GM18526 (cell line): Measurements from ENCODE around the gene INSRR.
A peak's percentile ranks its signal among the peaks of the same experiment; 100 is the strongest.

ENCODE experiments used
- POLR2A ChIP-seq: IDR thresholded peaks from 3 replicates; pipeline ENCODE4 v1.6.1; 2011; ENCODE audit not compliant: insufficient read length; ENCODE audit errors: extremely low read depth

The INSRR gene

DNA sequence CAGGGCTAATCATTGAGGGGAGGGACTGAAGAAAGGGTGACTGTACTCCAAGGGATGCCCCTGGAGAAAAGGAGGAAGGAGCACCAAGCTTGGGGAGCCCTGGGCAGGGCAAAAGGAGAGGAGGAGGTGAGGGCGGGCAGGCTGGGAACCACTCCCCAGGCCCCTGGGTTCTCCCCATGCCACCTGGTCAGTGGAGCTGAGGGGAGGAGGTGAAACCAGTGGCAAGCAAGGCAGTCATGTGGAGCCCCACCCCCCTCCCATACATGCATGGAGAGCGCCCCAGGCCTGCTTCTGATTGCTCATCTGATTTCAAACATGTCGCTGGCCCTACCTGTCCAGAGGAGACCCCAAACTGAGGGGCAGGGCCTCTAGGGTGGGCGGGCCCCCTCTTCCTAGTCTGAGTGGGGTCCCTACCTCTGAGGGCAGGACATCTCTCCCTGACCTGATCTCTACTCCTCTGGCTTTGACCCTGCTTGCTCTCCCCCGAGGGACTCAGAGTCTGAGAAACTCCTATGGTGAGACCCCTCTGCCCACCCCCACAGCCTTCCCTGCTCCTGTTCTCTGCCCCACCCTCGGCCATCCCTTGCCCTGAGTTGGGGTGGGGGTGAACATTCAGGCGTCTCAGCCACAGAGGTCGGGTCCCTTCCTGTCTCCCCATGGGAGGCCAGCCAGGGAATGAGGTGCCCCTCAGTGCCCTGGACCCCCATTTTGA, 18.6 kb downstream of the INSRR start:
- no peak for TF ChIP-seq POLR2A

DNA sequence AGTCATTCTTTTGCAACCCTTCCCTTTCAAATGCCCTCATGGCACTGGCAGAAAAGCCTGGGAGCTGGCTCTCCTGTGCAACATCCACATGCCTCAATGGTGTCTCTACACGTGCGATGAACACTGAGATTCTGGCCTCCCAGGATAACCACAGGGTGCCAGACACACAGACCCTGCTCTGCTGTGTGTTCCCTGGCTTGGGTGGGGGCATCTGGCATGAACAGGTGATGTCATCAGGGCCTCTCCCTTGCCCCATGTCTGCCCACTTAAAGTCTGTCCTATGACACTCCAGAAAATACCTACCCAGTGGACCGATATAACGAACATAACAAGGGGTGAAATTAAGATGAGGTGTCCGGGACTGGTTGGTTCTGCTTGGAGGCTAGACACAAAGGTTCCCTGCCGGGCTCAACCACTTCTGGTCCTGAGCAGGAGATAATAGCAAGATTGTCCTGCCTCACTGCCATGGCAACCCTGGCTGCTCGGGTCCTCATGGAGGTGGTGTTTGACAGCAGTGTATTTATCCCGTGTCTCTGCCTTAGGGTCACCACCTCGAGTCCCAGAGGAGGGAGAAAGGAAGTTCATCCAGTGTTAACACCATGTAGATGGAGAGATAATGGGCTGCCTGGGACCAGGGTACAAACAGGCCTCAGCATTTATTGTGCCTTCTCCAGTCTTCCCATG, 19.3 kb downstream of the INSRR start:
- no peak for TF ChIP-seq POLR2A

DNA sequence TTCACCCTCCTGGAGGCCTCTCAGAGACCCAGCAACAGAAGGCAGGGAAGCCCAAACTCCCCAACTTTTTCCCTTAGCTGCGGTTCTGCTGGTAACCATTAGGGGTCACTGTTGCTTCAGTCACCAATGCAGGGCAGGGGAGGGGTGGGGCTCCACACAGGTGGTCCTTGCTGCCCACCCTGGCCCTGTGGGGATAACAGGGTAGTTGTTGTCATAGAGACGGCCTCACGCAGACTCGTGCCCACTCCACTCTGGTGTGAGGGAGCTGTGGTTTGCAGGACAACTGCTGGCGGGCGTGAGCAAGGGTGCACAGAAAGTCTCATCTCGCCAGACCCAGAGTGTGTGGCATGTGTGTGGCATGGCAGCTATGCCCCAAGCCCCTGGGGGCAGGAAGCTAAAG, 19.9 kb downstream of the INSRR start:
- TF ChIP-seq POLR2A: no peak

DNA sequence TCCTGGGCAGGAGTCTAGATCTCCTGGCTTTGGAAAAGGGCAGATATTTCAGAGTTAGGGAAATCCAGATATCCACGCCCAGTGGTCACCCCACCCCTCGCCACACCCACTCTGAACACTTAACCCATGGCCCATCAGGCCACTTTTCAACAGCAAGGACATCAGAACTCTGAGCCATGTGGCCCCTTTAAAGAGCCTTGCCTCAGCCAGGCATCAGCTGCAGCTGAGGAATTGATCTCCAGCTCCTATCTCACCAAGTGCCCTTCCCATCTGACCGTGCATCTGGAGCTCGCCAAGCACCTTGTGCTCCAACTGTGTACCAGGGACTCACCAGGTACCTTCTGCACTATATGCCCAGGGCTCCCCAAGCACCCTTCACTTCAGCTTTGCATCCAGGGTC, 22.0 kb downstream of the INSRR start:
- no peak for TF ChIP-seq POLR2A

DNA sequence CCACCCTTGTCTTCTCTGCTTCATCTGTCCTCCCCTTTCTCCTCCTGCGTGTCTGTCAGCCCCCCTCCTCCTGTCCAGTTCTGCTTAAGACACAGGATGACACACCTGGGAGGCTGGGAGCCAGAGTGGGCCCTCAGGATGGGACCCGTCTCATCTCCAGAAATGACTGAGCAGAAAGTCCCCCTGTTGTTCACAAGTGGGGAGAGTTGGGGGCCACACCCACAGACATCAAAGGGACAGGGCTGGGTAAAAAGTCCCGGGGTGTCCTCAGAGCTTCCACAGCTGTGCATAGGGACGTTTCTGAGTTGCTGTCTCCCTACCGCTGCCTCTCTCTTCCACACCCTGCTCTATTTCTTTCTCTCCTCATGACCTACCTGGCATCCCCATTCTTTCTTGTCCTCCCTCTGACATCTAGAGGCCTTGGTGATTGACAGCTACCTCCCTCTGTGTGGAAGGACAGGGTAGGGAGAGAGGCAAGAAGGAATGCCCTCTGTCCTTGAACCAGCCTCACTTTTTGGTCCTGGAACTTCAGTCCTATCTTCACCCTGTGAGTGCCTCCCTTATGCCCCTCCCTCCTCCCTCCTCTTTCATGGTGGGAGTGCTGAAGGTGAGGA, 22.8 kb downstream of the INSRR start:
- TF ChIP-seq POLR2A: no peak

DNA sequence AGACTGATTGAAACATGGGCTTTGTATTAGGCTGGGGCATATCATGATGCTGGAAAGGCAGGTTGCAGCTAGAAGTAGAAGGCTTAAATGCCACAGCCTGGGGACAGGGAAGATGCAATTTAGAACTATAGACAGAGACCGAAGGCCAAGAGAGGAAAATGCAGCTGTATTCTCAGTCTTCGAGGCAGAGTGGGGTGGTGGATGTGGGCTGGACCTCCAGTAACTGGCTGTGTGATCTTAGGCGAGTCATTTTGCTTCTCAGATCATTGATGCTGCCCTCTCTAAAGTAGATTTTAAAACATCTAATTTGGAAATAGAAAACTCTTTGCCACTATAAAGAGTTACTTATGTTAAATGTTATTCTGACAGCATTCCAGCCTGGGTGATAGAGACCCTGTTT, 24.6 kb downstream of the INSRR start:
- TF ChIP-seq POLR2A: no peak

DNA sequence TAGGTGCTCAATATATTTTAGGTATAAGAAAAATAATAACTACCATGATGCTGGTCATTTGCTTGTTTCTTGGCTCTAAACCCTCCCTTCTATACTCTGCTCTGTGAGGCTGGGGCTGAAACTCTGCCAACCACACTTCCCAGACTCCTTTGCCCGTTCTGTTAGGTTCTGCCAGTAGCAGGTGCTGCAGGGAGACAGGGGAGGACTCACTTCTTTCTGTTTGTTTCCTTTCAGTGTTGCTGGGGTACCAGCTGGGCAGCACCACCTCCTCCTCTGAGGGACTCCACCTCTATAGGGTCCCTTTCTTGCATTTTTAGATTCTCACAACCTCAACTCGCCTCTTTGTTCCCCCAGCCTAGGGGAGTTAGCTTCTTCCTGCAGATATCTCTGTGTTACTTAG, 25.3 kb downstream of the INSRR start:
- TF ChIP-seq POLR2A: no peak

DNA sequence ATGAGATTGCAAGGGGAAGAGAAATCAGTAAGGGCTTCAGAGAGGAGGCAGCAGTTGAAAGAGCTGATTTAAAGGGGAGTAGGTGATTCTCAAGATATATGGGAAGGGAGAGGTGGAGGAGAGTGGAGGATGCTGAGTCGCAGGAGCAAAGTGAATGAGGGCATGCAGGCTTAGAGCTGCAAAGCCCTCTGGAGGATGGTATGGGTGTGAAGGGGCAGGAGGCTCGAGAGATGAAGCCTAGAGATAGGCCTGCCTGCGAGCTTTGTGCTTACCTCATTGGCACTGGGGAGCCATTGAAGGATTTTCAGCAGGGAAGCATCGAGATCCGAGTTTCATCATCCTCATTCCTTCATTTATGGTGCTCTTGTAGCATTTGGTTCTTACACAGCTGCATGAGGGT, 26.5 kb downstream of the INSRR start:
- TF ChIP-seq POLR2A: no peak

DNA sequence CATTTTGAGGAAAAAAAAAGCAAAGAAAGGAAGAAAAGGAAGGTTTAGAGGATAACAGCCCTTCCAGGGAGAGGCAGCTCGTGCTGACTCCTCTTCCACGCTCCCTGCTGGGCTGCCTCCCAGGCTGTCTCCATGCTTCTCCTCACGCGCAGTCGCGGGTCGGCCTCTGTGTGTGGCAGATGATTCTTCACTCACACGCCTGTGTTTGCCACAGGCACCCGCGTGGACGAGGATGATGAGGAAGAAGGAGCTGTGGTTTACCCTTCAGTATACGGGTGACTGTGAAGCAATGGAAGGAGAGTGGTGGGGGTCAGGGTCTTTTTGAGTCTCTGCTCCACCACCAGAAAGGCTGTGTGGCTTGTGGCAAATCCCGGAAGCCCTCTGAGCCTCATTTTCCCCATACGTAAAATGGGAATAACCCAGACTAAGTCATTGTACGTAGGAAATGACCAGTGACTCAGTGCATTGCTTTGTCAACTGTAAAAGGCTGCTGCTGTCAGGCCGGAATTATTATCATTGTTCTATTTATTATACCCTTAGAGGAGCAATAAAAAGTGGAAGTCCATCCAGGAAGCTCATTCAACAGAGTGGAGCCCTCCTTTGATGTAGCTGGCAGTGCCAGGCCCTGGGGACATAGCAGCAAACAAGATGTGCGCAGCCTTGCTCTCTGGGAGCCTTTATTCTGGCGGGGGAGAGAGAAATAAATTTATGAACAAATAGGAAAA, 30.4 kb downstream of the INSRR start:
- TF ChIP-seq POLR2A: no peak

DNA sequence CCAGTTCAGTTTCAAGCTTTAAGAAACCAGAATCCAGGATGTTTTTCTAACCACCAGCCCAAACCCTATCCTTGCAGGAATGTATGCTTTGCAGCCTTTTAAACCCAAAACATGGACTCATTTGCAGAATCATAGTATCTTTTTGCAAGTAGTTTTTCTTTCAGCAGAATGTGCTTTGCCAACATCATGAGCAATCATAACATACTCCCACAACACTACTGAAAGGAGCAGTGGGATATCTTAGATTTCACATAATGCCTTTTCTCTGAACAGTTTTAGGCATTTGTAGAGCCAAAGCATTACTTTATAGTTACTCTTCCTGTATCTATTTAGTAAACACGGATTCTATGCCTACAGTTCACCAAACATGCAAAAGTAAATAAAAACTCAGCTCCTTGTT, 32.3 kb downstream of the INSRR start:
- no peak for TF ChIP-seq POLR2A

DNA sequence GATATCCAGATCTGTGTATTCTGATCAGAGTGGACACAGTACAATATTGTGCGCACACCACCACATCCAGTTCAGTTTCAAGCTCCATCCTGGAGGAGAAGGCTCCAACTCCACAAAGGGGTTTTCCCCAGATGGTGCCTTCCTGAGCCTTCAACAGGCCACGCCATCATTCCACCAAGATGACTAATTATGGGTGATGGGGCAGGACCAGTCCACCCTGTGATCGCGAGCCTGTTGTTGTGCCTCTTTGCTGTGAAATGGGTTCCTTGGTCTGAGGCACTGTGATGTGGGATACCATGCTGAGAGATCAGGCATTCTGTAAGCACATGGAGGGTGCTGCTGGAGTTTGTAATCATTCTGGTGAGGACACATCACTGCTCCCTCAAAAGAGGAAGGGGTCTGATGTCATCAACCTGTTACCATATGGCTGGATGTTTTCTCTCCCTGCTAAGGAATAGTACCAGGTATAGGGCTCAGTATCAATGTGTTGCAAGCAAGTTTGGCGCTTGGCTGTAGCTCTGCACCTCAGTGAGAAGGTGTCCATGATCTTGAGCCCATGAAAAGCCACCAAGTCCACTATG, 35.6 kb downstream of the INSRR start:
- TF ChIP-seq POLR2A: no peak

DNA sequence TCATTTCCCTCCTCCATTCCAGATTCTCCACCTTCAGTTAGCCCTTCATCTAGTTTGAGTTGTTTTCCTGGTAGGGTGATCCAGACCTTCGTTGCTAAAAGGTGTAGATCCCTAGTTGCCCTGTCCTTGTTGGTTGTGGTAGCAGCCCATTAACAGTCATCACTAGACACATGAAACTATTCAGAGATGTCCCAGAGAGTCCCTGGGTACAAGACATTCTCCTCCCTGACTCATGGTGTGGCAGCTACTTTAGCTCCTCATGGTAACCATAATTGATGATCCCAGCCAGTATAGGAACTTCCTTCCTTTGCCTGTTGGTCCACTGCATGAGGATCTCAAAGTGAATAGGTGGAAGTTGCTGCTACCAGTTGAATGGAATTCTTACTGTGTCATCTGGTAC, 36.2 kb downstream of the INSRR start:
- no peak for TF ChIP-seq POLR2A

DNA sequence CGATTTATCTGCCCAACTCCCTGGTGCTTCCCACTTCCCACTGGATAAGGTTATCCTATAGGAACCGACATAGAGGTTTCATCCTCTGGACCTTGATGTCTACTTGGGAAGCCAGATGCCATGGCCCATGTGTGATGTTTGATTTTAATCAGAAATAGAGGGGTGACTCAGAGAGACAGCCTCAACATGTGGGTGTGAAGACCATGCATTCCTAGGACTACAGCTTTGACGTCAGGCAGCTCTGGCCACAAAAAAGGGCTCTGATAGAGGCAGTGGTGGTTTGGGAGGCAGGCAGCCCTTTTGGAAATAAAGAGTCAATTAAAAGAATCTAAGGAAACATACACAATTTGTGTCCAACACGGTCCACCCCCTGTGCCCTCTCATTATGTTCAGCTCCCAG, 37.1 kb downstream of the INSRR start:
- no peak for TF ChIP-seq POLR2A

DNA sequence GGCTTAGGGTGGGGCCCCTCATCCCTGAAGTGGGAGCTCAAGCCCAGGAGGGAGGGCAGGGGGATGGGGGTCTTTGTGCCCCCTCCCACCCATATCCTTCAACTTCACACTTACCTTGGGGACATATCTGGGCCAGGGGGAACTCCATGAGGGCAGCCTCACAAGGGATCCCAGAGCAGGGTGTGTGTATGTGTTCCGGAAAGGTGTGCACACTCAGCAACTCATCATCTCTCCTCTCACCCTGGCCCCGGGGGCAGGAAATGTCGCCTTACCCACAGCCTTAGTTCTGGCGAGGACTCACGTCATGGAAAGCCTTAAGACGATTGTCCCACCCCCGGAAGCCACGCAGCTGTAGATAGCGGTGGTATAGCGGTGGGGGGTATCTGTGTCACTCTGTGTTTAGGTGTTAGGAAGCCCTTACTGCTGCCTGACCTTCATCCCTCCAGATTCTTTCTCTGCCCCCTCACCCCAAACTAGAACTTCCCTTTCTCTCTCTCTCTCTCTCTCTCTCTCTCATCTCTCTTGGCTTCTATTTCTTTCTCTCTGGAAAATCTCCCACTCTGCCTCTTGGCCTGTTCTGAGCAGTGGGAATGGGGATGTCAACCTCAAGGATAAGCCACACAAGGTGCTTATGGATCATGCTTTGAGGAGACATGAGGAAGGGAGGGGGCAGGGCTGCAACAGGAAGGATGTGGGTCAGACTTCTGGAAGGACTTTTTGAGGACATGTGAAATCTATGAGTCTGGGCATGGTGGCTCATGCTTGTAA, 42.2 kb downstream of the INSRR start, which contains the start of gene SH2D2A:
Gene SH2D2A (minus strand): TSS at position 288 of the 768 bp plus-strand sequence. CDS start 140 bp downstream, at position 148.
- TF ChIP-seq POLR2A: peak; percentile 43

DNA sequence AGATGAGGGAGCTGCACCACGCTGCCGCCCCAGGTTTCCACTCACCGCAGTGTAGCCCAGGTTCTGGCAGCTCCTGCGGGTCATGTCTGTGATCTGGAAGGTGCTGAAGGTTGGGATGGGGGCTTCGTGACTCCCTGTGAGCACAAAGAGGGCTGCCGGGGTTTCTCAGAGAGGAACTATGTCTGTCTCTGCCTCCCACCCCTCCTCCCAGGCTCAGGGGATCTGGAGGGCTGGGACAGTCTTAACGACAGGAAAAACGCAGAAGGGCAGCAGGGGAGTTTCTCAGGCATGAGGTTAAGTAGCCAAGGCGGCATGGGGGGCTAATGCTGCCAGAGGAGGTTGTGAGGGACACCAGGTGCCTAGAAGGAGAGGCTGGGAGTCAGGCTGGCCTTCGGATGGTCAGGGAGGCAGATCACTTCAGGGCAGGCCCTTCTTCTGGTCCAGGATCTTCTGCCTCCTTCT, 42.9 kb downstream of the INSRR start:
- no peak for TF ChIP-seq POLR2A

DNA sequence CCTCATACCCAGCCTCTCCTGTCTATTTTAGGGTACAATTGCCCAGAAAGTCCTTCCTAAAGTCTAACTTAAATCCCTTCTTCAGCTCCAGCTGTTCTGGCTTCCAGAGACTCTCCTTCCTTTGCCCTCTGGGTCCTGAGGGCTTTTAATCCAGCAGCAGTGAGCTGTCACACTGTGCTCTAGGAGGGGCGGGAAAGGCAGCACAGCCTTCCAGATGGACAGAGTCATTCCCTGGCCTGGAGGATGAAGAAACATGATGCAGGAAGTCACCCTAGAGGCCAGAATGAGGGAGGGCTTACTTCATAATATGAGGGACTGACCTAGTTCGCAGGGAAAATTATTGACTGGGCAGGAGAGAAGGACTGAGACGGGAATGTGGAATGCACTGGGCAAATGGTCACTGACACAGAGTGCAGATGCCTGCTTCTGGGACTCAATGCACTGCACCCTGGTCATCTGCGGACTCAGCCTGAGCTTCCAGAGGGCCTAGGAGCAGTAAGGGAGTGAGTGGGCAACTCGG, 43.5 kb downstream of the INSRR start:
- TF ChIP-seq POLR2A: no peak
